KOPT-K1 (cell line): Measurements from ENCODE around the gene HYCC2.
"Not testable (repeated sequence)": the region's sequence is repeated elsewhere in the genome, so short reads cannot be mapped to it uniquely, and the experiment has no call there.

Source experiments
- H3K27ac ChIP-seq: fragments of 200-600 bp; sonication (generic); 2 replicates; pipeline ENCODE4 v1.5.1; 2016; ENCODE audit warnings: antibody characterized with exemption, mild to moderate bottlenecking, low read depth, low read length; ENCODE audit not compliant: poor library complexity, severe bottlenecking
- H3K36me3 ChIP-seq: fragments of 200-600 bp; sonication (generic); 2 replicates; pipeline ENCODE4 v1.5.1; 2017; ENCODE audit warnings: antibody characterized with exemption, mild to moderate bottlenecking, low read length, moderate library complexity; ENCODE audit not compliant: insufficient read depth
- H3K9me3 ChIP-seq: fragments of 200-600 bp; sonication (generic); 2 replicates; pipeline ENCODE4 v1.5.1; 2017; ENCODE audit warnings: antibody characterized with exemption, low read length, mild to moderate bottlenecking; ENCODE audit not compliant: insufficient read depth, poor library complexity, severe bottlenecking

Gene HYCC2

DNA sequence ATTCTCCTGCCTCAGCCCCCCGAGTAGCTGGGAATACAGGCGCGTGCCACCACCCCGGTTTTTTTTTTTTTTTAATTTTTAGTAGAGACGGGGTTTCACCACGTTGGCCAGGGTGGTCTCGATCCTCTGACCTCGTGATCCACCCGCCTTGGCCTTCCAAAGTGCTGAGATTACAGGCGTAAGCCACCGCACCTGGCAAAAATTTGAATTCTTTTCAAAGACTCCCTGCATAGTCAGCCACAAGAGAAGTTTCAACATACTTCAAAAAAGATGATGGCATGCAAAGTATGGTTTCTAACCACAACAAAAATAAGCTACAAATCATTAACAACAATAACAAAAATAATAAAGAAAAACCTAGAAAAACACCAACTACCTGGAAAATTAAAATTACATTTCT lies 22.0 kb downstream of the HYCC2 start:
- no peak overlapping the region for H3K27ac ChIP-seq
- peaks cover 26% of the 10 kb centered on the region for H3K36me3 ChIP-seq

DNA sequence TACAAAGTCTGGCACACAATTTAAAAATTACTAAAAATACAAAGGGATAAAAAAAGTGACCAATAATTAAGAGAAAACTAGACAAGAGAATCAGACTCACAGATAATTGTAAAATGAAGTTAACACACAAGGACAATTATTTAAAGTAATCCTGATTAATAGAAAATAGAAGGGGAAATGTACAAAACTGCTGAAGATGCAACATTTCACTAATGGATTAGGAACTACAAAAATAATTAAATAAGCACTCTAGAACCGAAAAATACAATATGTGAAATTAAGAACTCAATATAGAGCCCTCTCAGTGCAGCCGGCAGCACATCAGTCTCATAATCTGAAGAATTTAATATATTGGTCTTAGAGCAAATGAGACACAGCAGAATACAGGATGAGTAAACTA lies 24.6 kb downstream of the HYCC2 start:
- peaks cover 34% of the 10 kb centered on the region for H3K9me3 ChIP-seq
- no peak overlapping the region for H3K27ac ChIP-seq
- peaks cover 29% of the 10 kb centered on the region for H3K36me3 ChIP-seq

More for the DNA sequence above, 22.0 kb downstream of the HYCC2 start:
- H3K9me3 ChIP-seq: peaks cover 26% of the 10 kb centered on the region

DNA sequence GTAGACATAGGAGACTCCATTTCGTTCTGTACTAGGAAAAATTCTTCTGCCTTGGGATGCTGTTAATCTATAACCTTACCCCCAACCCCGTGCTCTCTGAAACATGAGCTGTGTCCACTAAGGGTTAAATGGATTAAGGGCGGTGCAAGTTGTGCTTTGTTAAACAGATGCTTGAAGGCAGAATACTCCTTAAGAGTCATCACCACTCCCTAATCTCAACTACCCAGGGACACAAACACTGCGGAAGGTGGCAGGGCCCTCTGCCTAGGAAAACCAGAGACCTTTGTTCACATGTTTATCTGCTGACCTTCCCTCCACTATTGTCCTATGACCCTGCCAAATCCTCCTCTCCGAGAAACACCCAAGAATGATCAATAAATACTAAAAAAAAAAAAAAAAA lies 28.4 kb downstream of the HYCC2 start:
- H3K9me3 ChIP-seq: peaks cover 37% of the 10 kb centered on the region
- peaks cover 28% of the 10 kb centered on the region for H3K36me3 ChIP-seq
- not testable (repeated sequence) for H3K27ac ChIP-seq

DNA sequence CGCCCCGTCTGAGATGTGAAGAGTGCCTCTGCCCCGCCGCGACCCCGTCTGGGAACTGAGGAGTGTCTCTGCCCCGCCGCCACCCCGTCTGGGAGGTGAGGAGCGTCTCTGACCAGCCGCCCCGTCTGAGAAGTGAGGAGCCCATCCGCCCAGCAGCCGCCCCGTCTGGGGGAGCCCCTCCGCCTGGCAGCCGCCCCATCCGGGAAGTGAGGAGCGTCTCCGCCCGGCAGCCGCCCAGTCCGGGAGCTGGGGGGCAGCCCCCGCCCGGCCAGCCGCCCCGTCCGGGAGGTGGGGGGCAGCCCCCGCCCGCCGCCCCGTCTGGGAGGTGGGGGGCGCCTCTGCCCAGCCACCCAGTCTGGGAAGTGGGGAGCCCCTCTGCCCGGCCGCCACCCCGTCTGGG lies 29.0 kb downstream of the HYCC2 start:
- H3K27ac ChIP-seq: not testable (repeated sequence)
- Histone ChIP-seq H3K36me3 (peaks cover 28% of the 10 kb centered on the region), H3K9me3 (peaks cover 34% of the 10 kb centered on the region)

DNA sequence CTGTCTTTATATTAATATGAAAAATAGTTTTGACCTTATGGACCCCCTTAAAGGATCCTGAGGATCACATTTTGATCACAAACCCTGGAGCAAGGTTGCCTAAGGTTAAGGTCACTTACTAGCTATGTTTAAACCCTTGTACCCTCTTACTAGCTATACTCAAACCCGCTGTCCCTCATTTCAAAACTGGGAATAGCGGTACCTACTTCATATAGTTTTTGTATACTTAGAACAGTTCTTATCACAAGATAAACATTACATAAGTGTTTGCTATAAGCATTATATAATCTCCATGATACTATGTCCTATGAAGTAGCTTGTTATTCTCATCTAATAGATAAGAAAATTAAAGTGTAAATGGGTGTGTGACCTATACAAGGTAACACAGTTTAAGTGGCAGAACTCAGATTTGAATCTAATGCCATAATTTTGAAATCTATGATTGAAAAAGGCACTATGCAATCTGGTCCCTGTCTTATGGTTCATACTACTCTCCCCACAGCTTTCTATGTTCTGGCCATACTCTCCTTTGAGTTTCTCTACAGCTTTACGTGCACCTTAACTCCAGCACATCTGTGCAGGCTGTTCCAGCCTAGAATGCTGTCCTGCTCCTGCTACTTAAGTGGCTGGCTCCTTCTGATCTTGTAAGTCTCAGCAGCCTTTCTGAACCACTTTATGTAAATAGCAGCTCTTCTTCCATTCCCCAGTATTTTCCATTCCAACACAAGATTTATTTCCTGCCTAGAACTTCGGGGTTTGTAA lies 30.4 kb downstream of the HYCC2 start:
- Histone ChIP-seq H3K36me3 (peaks cover 28% of the 10 kb centered on the region), H3K27ac (no peak overlapping the region), H3K9me3 (peaks cover 28% of the 10 kb centered on the region)

DNA sequence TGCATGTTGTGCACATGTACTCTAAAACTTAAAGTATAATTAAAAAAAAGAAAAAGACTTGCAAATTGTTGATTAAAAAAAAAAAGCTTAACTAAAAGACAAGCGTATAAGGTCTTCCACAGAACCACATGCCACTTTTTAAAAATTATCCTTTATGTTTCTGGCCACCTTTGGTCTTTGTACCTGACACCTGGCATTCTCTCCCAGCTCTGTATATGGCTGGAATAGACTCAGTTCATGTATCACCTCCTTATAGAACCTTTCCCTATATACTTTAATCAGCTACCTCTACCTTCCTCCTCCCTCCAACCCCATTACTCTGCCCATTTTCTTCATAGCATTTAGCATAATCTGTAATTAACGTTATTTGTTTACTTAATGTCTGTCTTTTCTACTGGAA lies 32.6 kb downstream of the HYCC2 start:
- Histone ChIP-seq H3K27ac (no peak overlapping the region), H3K9me3 (peaks cover 24% of the 10 kb centered on the region), H3K36me3 (peaks cover 17% of the 10 kb centered on the region)

DNA sequence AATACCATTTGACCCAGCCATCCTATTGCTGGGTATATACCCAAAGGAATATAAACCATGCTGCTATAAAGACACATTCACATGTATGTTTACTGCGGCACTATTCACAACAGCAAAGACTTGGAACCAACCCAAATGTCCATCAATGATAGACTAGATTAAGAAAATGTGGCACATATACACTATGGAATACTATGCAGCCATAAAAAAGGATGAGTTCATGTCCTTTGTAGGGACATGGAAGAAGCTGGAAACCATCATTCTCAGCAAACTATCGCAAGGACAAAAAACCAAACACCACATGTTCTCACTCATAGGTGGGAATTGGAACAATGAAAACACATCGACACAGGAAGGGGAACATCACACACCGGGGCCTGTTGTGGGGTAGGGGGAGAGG lies 33.1 kb downstream of the HYCC2 start:
- H3K9me3 ChIP-seq: peaks cover 21% of the 10 kb centered on the region
- not testable (repeated sequence) for H3K27ac ChIP-seq
- H3K36me3 ChIP-seq: peaks cover 13% of the 10 kb centered on the region

DNA sequence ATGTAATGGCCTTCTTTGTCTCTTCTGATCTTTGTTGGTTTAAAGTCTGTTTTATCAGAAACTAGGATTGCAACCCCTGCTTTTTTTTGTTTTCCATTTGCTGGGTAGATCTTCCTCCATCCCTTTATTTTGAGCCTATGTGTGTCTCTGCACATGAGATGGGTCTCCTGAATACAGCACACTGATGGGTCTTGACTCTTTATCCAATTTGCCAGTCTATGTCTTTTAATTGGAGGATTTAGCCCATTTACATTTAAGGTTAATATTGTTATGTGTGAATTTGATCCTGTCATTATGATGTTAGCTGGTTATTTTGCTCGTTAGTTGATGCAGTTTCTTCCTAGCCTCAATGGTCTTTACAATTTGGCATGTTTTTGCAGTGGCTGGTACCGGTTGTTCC lies 37.1 kb downstream of the HYCC2 start:
- Histone ChIP-seq H3K9me3 (peaks cover 22% of the 10 kb centered on the region), H3K36me3 (peaks cover 21% of the 10 kb centered on the region)
- not testable (repeated sequence) for H3K27ac ChIP-seq

DNA sequence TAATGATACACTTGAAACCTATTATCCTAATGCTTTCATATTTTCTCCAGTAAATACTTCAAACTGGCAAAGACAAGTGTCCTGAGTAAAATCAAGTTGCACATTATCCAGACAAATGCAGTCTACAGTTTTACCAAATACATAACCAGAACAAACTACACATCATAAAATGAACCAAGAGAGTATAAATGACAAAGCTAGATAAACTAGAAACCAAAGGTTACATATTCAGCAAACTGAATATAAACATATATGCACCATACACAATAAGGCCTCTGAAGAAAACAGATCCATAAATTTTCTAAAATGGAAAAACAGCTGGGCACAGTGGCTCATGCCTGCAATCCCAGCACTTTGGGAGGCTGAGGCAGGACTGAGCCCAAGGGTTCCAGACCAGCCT lies 47.0 kb downstream of the HYCC2 start:
- Histone ChIP-seq H3K9me3 (peaks cover 3% of the 10 kb centered on the region), H3K27ac (no peak overlapping the region), H3K36me3 (peaks cover 34% of the 10 kb centered on the region)

DNA sequence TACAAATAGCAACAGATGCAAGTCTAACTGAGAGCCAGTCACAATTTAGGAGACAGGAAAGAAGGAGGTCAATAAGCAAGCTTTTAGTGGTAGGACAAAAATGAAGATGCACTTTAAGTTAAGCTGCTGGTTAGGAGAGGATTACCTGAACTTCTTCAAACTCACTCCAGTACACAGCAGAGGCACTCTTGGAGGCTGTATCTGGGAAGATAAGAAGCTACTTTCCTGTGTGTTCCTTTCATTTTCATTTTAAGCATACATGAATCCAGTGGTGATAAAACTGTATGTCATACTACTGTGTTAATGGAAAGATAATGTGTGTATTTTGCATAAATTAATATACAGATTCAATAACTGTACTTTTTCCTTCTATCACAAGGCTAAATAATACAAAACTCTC lies 49.6 kb downstream of the HYCC2 start:
- peaks cover 49% of the 10 kb centered on the region for H3K36me3 ChIP-seq
- H3K27ac ChIP-seq: peak overlapping the region; percentile 4
- no peaks in the 10 kb centered on the region for H3K9me3 ChIP-seq
